Measurements from ENCODE around the gene FOXJ2.

- TF ChIP-seq RFX5 (IDR thresholded peaks at IDR 0.05; ENCODE audit: low read depth, low read length) (no peak), POLR2A (IDR thresholded peaks at IDR 0.05; ENCODE audit: low read depth, low read length) (no peak), CHD1 (IDR thresholded peaks at IDR 0.05; ENCODE audit: low read depth, low read length) (no peak), RAD21 (IDR thresholded peaks at IDR 0.05; ENCODE audit: low read length) (no peak)
- TF ChIP-seq, protein P1, sequence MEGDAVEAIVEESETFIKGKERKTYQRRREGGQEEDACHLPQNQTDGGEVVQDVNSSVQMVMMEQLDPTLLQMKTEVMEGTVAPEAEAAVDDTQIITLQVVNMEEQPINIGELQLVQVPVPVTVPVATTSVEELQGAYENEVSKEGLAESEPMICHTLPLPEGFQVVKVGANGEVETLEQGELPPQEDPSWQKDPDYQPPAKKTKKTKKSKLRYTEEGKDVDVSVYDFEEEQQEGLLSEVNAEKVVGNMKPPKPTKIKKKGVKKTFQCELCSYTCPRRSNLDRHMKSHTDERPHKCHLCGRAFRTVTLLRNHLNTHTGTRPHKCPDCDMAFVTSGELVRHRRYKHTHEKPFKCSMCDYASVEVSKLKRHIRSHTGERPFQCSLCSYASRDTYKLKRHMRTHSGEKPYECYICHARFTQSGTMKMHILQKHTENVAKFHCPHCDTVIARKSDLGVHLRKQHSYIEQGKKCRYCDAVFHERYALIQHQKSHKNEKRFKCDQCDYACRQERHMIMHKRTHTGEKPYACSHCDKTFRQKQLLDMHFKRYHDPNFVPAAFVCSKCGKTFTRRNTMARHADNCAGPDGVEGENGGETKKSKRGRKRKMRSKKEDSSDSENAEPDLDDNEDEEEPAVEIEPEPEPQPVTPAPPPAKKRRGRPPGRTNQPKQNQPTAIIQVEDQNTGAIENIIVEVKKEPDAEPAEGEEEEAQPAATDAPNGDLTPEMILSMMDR (conservative IDR thresholded peaks at IDR 0.05; ENCODE audit: low read depth, low read length): no peak
- TF ChIP-seq, protein P2, sequence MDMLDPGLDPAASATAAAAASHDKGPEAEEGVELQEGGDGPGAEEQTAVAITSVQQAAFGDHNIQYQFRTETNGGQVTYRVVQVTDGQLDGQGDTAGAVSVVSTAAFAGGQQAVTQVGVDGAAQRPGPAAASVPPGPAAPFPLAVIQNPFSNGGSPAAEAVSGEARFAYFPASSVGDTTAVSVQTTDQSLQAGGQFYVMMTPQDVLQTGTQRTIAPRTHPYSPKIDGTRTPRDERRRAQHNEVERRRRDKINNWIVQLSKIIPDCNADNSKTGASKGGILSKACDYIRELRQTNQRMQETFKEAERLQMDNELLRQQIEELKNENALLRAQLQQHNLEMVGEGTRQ (IDR thresholded peaks at IDR 0.05; ENCODE audit: low read depth, low read length): no peak
Measured at GRCh38 chr12:8028267-8028666, 4.2 kb upstream of the FOXJ2 start.

Data from IMR-90 (cell line).